C4-2B (cell line): Measurements from ENCODE around the gene R3HDM2.
"Not testable (repeated sequence)": the region's sequence is repeated elsewhere in the genome, so short reads cannot be mapped to it uniquely, and the experiment has no call there.

Experiments
- H3K27ac ChIP-seq: fragments of 450-650 bp; 2 replicates; pipeline ENCODE4 v1.5.1; 2017
- ZFX ChIP-seq: fragments of 450-650 bp; IDR thresholded peaks from 2 replicates; pipeline ENCODE4 v1.6.1; 2017
- TF ChIP-seq, protein P1 (sequence below): fragments of 450-650 bp; conservative IDR thresholded peaks from 2 replicates; pipeline ENCODE4 v1.5.1; 2017; ENCODE audit warnings: mild to moderate bottlenecking

Gene R3HDM2

DNA sequence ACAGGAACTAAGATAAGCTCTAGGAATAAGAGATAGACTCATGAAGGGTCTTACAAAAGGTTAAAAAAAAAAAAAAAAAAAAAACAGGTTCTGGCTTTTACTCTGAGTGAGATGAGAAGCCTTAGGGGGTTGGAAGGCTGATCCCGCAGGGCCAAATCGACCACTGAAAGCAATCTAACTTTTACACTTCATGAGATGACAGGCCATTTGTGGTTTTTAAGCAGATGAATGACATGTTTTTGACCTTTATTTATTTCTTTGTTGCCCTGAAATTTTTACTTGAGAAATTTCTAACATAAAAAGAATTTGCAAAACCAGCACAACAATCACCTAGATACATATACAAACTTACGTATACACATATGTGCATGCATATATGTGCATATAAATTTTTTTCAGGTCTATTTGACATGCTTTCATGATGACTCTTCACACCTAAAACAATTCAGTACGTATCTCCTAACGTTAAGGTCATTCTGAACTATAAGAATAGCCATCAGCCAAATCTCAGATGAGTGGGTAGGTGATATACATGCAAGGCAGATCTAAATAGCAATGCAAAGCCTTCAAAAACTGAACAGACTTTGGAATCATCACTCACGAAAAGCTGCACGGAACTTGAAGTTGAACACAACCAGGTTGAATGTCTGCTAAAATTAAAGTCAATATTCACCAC is 87.0 kb downstream of the R3HDM2 start:
- no peak overlapping the region for H3K27ac ChIP-seq
- TF ChIP-seq ZFX, result no peak
- TF ChIP-seq, protein P1, sequence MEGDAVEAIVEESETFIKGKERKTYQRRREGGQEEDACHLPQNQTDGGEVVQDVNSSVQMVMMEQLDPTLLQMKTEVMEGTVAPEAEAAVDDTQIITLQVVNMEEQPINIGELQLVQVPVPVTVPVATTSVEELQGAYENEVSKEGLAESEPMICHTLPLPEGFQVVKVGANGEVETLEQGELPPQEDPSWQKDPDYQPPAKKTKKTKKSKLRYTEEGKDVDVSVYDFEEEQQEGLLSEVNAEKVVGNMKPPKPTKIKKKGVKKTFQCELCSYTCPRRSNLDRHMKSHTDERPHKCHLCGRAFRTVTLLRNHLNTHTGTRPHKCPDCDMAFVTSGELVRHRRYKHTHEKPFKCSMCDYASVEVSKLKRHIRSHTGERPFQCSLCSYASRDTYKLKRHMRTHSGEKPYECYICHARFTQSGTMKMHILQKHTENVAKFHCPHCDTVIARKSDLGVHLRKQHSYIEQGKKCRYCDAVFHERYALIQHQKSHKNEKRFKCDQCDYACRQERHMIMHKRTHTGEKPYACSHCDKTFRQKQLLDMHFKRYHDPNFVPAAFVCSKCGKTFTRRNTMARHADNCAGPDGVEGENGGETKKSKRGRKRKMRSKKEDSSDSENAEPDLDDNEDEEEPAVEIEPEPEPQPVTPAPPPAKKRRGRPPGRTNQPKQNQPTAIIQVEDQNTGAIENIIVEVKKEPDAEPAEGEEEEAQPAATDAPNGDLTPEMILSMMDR, result no peak

DNA sequence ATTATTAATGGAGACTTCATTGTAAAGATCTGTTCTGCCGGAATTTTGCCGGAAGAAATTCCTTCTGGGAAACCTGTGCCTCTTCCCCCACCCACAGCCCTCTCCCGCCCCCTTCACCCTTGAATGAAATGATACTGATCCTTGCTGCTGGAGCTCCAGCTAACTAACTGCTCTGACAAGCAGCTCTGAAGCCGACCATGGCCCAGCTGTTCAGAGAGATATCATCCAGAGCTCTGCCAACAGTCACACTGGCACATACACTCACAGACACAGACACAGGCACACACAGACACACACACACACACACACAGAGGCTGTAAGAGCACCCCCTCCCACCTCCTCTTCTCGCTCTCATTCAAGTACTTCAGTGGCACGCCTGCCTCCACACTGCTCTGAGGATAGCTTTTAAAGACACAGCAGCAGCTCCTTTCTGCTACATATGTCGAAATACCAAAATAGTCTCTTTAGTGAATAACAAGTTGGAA is 88.6 kb downstream of the R3HDM2 start:
- no peak overlapping the region for H3K27ac ChIP-seq
- TF ChIP-seq, protein P1, result no peak
- TF ChIP-seq ZFX, result no peak

DNA sequence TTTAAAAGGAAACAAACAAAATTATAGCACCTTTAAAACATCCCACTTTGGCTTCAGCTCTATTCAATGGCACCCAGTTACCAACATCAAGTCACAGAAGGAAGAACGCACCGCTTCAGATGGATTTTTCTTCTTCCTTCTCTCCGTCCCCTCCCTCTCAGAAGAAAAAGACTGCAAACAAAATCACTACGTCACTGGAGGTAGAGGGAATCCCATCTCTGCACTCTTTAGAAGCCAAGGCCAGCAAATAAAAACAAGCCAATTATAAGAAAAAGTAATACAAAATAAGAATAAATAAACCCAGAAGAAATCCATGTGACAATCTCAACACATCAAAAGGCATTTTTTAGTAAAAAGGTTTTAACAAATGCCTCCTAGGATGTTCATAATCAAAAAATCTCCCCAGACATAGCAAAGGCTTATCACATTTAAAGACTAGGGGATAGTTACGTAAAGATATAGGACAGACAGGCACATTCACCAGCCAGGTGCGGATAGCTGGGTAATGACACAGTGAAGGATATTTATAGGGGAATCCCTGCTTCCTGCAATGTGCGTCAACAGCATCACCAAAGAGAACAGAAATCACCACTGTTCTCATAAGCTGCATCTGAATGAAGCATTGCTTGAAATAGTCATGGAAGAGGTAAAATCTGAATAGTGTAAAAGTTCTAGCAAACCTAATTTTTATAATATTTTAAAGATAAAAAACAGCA is 89.4 kb downstream of the R3HDM2 start:
- H3K27ac ChIP-seq, result no peak overlapping the region
- no peak for TF ChIP-seq ZFX
- TF ChIP-seq, protein P1, result no peak

DNA sequence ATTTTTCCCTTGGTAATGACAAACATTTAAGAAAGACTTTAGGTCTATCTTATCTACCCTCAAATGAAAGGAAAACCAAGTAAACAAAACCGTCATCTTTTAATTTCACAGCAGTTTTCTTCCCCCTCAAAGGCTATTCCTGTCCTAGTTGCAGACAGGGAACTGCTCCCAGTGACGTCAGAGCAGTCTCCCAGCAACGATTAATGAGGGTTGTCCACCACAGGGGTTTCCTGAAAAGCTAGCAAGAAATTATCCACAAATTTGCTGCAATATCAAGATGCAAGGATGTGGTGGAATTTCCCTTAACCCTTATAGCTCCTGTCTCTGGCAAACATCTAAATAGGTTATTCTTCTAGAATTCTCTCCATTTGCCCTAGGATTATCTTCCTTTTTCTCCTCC is 90.7 kb downstream of the R3HDM2 start:
- TF ChIP-seq ZFX, result no peak
- TF ChIP-seq, protein P1, result no peak

DNA sequence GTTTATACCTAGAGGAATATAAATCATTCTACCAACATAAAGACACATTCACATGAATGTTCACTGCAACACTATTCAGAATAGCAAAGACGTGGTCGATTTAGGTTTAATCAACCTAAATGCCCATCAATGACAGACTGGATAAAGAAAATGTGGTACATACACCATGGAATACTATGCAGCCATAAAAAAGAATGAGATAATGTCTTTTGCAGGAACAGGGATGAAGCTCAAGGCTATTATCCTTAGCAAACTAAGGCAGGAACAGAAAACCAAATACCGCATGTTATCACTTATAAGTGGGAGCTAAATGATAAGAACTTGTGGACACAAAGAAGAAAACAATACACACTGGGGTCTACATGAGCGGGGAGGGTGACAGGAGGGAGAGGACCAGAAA is 94.5 kb downstream of the R3HDM2 start:
- H3K27ac ChIP-seq, result not testable (repeated sequence)

More for the DNA sequence above, 90.7 kb downstream of the R3HDM2 start:
- no peak overlapping the region for H3K27ac ChIP-seq

DNA sequence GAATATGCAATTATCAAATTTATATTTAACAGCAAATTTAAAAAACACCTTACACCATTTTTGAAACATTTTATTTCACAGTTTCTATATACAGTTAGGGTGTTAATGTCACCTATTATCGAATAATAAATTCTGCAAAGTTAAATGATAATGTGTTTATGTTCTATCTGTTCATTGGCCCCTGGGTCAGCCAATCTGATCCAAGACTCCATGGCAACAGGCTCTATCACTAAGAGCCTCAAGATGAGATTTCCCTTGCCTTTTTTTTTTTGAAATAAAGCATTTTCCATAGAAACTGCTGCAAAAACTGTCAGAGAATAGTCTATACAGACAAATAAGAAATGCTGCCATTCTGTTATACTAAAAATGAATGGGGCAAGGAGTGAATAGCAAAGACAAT is 96.6 kb downstream of the R3HDM2 start:
- no peak for TF ChIP-seq ZFX
- TF ChIP-seq, protein P1, result no peak
- no peak overlapping the region for H3K27ac ChIP-seq

DNA sequence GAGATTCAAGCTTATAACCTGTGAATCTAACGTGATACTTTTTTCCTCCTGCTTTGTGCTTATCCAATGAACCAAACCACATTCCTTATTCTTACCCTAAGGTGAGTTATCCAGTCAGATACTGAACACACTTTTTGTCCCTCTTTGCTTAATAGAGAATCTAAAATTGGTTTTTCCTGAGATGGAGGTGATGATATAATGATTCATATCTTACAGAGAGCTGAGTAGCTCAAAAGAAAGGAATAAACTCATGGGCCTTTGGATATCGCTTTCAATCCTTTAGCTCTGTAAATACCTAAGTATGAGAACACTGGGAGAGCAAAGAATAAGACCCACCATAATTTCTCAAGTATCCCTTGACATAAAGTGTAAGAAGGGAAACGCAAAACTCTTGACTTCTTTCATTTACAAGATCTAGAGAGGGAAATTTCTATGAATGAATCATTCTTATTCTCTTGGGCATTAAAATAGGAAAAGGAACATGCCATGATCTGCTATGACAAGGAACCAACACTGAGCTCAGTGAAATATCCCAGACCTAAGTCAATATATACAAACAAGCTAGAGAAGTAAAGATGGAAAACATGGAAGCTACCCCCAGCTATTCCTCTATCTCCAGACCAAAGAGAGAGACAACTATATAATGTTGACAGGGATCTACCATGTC is 98.1 kb downstream of the R3HDM2 start:
- H3K27ac ChIP-seq, result no peak overlapping the region

More for the DNA sequence above, 98.1 kb downstream of the R3HDM2 start:
- TF ChIP-seq, protein P1, result no peak
- no peak for TF ChIP-seq ZFX
